Measurements from ENCODE around the gene TAF1A. TPM values are rescaled to one million over a fixed set of nuclear protein-coding genes. Genes with fewer than 3 reads are reported as not detected.

TAF1A gene
- total RNA-seq, 2 donors from 2014 or later, result 16.2 to 24.9 TPM

GRCh38 chr1:222557148-222557547, 32.6 kb downstream of the TAF1A start:
- Mint-ChIP-seq H3K36me3 (ENCODE audit: low read depth) (peaks cover 33% of the 10 kb centered on the region), H3K27ac (no peak overlapping the region), H3K4me1 (no peaks in the 10 kb centered on the region), H3K4me3 (no peak overlapping the region), H3K27me3 (ENCODE audit: insufficient read depth) (no peaks in the 10 kb centered on the region), H3K9me3 (no peaks in the 10 kb centered on the region)
- Histone ChIP-seq H3K27me3 (ENCODE audit: control insufficient read depth, insufficient read depth, low read length, poor library complexity, severe bottlenecking) (no peaks in the 10 kb centered on the region), H3K27ac (ENCODE audit: low read depth, low read length) (no peak overlapping the region), H3K9ac (ENCODE audit: extremely low read depth, low read length, poor library complexity, severe bottlenecking) (no peak overlapping the region), H3K4me3 (ENCODE audit: low read length) (no peak overlapping the region), H3K9me3 (ENCODE audit: control insufficient read depth, low read length) (no peaks in the 10 kb centered on the region), H3K4me1 (ENCODE audit: control insufficient read depth, insufficient read depth, low read length) (no peaks in the 10 kb centered on the region), H3K36me3 (ENCODE audit: control insufficient read depth, insufficient read depth, low read length) (peaks cover 63% of the 10 kb centered on the region)
- no peak for DNase-seq
- WGBS, 2 experiments (ENCODE audit: insufficient coverage in 1 of 2, insufficient read length in 1 of 2), result 82% methylated on average over 6 of the region's 6 CpGs
- no peak for TF ChIP-seq CTCF (conservative IDR thresholded peaks at IDR 0.05)

GRCh38 chr1:222555992-222556615, 33.6 kb downstream of the TAF1A start:
- Mint-ChIP-seq H3K27ac (no peak overlapping the region), H3K4me3 (no peak overlapping the region), H3K27me3 (ENCODE audit: insufficient read depth) (no peaks in the 10 kb centered on the region), H3K36me3 (ENCODE audit: low read depth) (peaks cover 29% of the 10 kb centered on the region), H3K9me3 (no peaks in the 10 kb centered on the region), H3K4me1 (no peaks in the 10 kb centered on the region)
- no peak overlapping the region for H3K4me3 ChIP-seq (ENCODE audit: low read length)
- no peak overlapping the region for H3K27ac ChIP-seq (ENCODE audit: low read depth, low read length)
- H3K4me1 ChIP-seq (ENCODE audit: control insufficient read depth, insufficient read depth, low read length), result no peaks in the 10 kb centered on the region
- WGBS, 2 experiments (ENCODE audit: insufficient coverage in 1 of 2, insufficient read length in 1 of 2), result 96 to 100% methylated on average over 1 to 2 of the region's 2 CpGs
- no peak for DNase-seq
- H3K27me3 ChIP-seq (ENCODE audit: control insufficient read depth, insufficient read depth, low read length, poor library complexity, severe bottlenecking), result no peaks in the 10 kb centered on the region
- TF ChIP-seq CTCF (conservative IDR thresholded peaks at IDR 0.05), result no peak
- H3K36me3 ChIP-seq (ENCODE audit: control insufficient read depth, insufficient read depth, low read length), result peaks cover 52% of the 10 kb centered on the region
- no peaks in the 10 kb centered on the region for H3K9me3 ChIP-seq (ENCODE audit: control insufficient read depth, low read length)
- H3K9ac ChIP-seq (ENCODE audit: extremely low read depth, low read length, poor library complexity, severe bottlenecking), result no peak overlapping the region

- Mint-ChIP-seq H3K36me3 (ENCODE audit: low read depth) (peaks cover 20% of the 10 kb centered on the region), H3K27ac (no peak overlapping the region), H3K27me3 (ENCODE audit: insufficient read depth) (no peaks in the 10 kb centered on the region), H3K9me3 (no peaks in the 10 kb centered on the region), H3K4me3 (no peak overlapping the region), H3K4me1 (no peaks in the 10 kb centered on the region)
- DNase-seq, result no peak
- Histone ChIP-seq H3K27ac (ENCODE audit: low read depth, low read length) (no peak overlapping the region), H3K4me1 (ENCODE audit: control insufficient read depth, insufficient read depth, low read length) (no peaks in the 10 kb centered on the region), H3K4me3 (ENCODE audit: low read length) (no peak overlapping the region), H3K9ac (ENCODE audit: extremely low read depth, low read length, poor library complexity, severe bottlenecking) (no peak overlapping the region), H3K27me3 (ENCODE audit: control insufficient read depth, insufficient read depth, low read length, poor library complexity, severe bottlenecking) (no peaks in the 10 kb centered on the region), H3K36me3 (ENCODE audit: control insufficient read depth, insufficient read depth, low read length) (peaks cover 34% of the 10 kb centered on the region), H3K9me3 (ENCODE audit: control insufficient read depth, low read length) (no peaks in the 10 kb centered on the region)
- WGBS, 2 experiments (ENCODE audit: insufficient coverage in 1 of 2, insufficient read length in 1 of 2), result 80 to 94% methylated on average over 1 to 5 of the region's 5 CpGs
- TF ChIP-seq CTCF (conservative IDR thresholded peaks at IDR 0.05), result no peak
These were observed 35.6 kb downstream of the TAF1A start for GRCh38 chr1:222554177-222554576.
